ENCODE results near the gene PRRC2B. TPM values are rescaled to one million over a fixed set of nuclear protein-coding genes. Genes with fewer than 3 reads are reported as not detected.

Gene PRRC2B
- total and polyA plus RNA-seq, 7 donors = 10.8 to 98.6 (median 65.3) TPM

DNA sequence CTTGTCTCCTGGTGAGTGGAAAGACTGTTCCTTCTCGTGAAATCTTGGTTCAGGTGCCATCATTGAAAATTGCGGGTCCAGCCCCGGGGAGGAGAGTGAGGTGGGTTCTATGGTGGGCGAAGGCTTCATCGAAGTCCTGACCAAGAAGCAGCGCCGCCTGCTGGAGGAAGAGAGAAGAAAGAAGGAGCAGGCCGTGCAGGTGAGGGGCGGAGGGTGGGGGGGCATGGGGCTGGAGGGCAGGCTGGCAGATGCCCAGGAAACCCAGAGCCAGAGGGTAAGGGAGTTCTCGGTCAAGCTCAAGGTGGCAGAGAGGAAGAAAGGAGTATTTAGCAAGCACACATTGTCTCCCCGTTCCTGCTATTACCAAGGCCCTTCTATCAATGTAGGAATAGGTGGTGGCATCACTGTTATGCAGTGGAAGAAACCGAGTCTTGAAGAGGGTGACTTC is 84.6 kb downstream of the PRRC2B start:
- Histone ChIP-seq H3K27ac (no peak overlapping the region), H3K4me1 (peaks cover 0 to 23% (median 9%) of the 10 kb centered on the region in 4 donors), H3K27me3 (no peaks in the 10 kb centered on the region), H3K36me3 (peaks cover 70 to 97% (median 86%) of the 10 kb centered on the region in 4 donors), H3K4me3 (no peak overlapping the region), H3K9me3 (no peaks in the 10 kb centered on the region)
- 58 to 59% methylated on average over 12 of the region's 12 CpGs for WGBS, 2 donors
- intact Hi-C loops (cut with DNase I) = loop anchor here (2.0 kb wide), 1 partner anchor 128 kb away; no protein-coding TSS in a partner anchor
- no peak for DNase-seq
- no peak for TF ChIP-seq POLR2A (IDR thresholded peaks at IDR 0.05)
- TF ChIP-seq, protein P1, sequence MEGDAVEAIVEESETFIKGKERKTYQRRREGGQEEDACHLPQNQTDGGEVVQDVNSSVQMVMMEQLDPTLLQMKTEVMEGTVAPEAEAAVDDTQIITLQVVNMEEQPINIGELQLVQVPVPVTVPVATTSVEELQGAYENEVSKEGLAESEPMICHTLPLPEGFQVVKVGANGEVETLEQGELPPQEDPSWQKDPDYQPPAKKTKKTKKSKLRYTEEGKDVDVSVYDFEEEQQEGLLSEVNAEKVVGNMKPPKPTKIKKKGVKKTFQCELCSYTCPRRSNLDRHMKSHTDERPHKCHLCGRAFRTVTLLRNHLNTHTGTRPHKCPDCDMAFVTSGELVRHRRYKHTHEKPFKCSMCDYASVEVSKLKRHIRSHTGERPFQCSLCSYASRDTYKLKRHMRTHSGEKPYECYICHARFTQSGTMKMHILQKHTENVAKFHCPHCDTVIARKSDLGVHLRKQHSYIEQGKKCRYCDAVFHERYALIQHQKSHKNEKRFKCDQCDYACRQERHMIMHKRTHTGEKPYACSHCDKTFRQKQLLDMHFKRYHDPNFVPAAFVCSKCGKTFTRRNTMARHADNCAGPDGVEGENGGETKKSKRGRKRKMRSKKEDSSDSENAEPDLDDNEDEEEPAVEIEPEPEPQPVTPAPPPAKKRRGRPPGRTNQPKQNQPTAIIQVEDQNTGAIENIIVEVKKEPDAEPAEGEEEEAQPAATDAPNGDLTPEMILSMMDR (IDR thresholded peaks at IDR 0.05) = peak in 3 of 4 experiments; percentile 41 to 57 (median 43)

DNA sequence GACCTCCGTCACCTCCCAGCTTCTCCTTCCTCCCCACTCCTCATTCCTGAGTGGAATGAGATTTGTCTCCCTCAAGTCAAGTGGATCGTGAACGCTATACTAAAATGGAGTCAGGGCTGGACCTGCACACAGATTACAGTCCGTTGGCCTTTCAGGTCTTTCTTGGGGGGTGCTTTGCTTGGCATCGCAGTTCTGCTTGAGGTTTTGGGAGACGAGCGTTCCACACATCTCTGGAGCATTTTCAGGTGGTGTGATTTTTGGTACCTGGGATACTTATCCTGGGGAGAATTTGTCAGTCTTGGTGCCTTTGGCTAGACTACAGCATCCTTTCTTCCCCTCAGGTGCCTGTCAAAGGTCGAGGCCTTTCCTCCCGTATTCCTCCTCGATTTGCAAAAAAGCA is 85.0 kb downstream of the PRRC2B start:
- no peak overlapping the region for H3K4me3 ChIP-seq
- TF ChIP-seq POLR2AphosphoS5 (IDR thresholded peaks at IDR 0.05) = no peak
- no peak for TF ChIP-seq POLR2A (IDR thresholded peaks at IDR 0.05)
- TF ChIP-seq, protein P1 (IDR thresholded peaks at IDR 0.05) = no peak
- TF ChIP-seq EP300 (IDR thresholded peaks at IDR 0.05) = no peak
- DNase-seq = no peak
- peaks cover 65 to 97% (median 86%) of the 10 kb centered on the region in 4 donors for H3K36me3 ChIP-seq
- no peaks in the 10 kb centered on the region for H3K27me3 ChIP-seq
- 94 to 95% methylated on average over 10 of the region's 10 CpGs for WGBS, 2 donors
- H3K9me3 ChIP-seq = no peaks in the 10 kb centered on the region
- no peak overlapping the region for H3K27ac ChIP-seq
- intact Hi-C loops (cut with DNase I) = loop anchor here (2.0 kb wide), 1 partner anchor 128 kb away; no protein-coding TSS in a partner anchor
- H3K4me1 ChIP-seq = peaks cover 0 to 27% (median 12%) of the 10 kb centered on the region in 4 donors

DNA sequence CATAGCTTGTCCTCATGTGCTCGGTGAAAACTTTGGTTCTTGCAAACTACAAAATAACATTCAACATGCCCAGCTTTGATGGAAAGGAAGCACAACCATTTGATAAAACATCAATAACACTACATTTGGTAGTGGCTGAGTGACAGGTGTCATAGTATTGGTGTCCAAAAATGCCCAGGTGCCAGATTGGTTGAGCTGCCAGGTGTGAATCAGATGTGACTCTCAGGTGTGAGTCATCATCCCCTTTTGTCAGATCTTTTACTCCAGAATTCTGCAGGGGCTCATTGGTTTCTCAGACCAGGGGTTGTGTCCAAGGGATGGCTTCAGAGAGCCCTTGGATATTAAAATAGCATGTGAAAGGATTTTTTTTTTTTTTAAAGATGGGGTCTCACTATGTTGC is 86.4 kb downstream of the PRRC2B start:
- no peaks in the 10 kb centered on the region for H3K9me3 ChIP-seq
- no peak for DNase-seq
- H3K27ac ChIP-seq = peak overlapping the region in 3 of 4 donors; percentile 72 to 78 (median 78)
- intact Hi-C loops (cut with DNase I) = loop anchor here (5.0 kb wide), 1 partner anchor 58 kb away; no protein-coding TSS in a partner anchor
- WGBS, 2 donors = 95 to 97% methylated on average over 1 of the region's 1 CpG
- peaks cover 63 to 97% (median 88%) of the 10 kb centered on the region in 4 donors for H3K36me3 ChIP-seq
- TF ChIP-seq POLR2A (IDR thresholded peaks at IDR 0.05) (no peak), EP300 (IDR thresholded peaks at IDR 0.05) (no peak), POLR2AphosphoS5 (IDR thresholded peaks at IDR 0.05) (no peak)
- TF ChIP-seq, protein P1 (IDR thresholded peaks at IDR 0.05) = no peak
- no peaks in the 10 kb centered on the region for H3K27me3 ChIP-seq
- H3K4me1 ChIP-seq = peaks cover 0 to 35% (median 16%) of the 10 kb centered on the region in 4 donors
- H3K4me3 ChIP-seq = no peak overlapping the region

DNA sequence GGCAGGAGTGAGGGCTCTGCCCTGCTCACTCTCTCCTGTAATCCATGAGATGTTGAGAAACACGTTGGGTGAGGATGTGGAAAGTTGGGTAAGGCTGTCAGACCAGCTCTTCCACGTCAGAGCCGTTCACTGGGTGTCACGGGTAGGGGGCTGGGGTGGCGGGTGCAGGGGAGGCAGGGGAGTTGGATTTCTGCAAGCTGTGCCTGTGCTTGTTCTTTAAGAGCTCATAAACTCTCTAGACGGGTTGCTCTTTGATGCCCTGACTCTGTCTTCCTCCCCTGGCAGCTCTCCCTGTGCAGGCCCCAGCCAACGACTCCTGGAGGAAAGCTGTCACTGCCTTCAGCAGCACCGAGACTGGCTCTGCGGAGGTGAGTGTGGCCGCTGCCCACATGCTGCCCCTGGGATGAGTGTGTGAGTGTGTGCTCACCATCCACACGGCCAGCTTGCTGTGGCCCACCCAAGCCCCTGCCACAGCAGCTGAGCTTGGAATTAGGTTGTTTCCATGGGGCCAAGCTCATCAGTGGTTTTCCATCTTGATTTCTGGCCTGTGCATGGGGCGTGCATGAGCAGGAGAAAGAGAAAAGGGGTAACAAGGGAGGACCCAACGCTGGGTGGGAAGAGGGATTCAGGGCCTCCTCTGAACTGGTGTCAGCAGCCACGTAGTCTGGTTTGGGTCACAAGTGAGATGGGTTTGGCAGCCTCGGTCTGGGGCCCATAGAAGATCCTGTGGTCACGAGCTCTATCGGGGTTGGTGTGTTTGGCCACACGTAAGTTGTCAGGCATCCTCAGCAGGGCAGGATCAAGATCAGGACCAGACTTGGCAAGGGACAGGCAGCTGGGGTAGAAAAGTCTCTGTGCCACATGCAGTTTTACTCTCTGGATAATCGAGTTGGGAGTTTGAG is 87.8 kb downstream of the PRRC2B start:
- TF ChIP-seq EP300 (IDR thresholded peaks at IDR 0.05) (no peak), POLR2A (IDR thresholded peaks at IDR 0.05) (no peak), POLR2AphosphoS5 (IDR thresholded peaks at IDR 0.05) (peak in 3 of 4 donors; percentile 6 to 39 (median 14))
- TF ChIP-seq, protein P1 (IDR thresholded peaks at IDR 0.05) = no peak
- peak; percentile 86 for DNase-seq
- Histone ChIP-seq H3K4me3 (no peak overlapping the region), H3K27me3 (no peaks in the 10 kb centered on the region), H3K27ac (peak overlapping the region; percentile 72 to 81 (median 78)), H3K4me1 (peaks cover 0 to 35% (median 16%) of the 10 kb centered on the region in 4 donors), H3K9me3 (no peaks in the 10 kb centered on the region), H3K36me3 (peaks cover 64 to 97% (median 86%) of the 10 kb centered on the region in 4 donors)
- intact Hi-C loops (cut with DNase I) = loop anchor here (5.0 kb wide), 1 partner anchor 59 kb away; no protein-coding TSS in a partner anchor
- 86 to 88% methylated on average over 19 of the region's 19 CpGs for WGBS, 2 donors
